Measurements from ENCODE around the gene NIPAL1.

GRCh38 chr4:48017108-48017571 lies 568 bp downstream of the NIPAL1 start:
- TF ChIP-seq CTCF (IDR thresholded peaks at IDR 0.05; ENCODE audit: extremely low read depth in 1 of 2, insufficient read depth in 1 of 2, low read depth in 1 of 2, low read length in 2 of 2) (no peak), EZH2 (IDR thresholded peaks at IDR 0.05; ENCODE audit: borderline replicate concordance, low read depth, low read length, severe bottlenecking) (no peak), POLR2A (IDR thresholded peaks at IDR 0.05; ENCODE audit: low read depth, low read length) (no peak), FOS (IDR thresholded peaks at IDR 0.05; ENCODE audit: borderline replicate concordance, insufficient read depth, low read length) (peak; percentile 18)
